GM12873 (cell line): ENCODE results near the gene COMMD1.

ENCODE experiments used
- CTCF ChIP-seq: IDR thresholded peaks from 2 replicates; pipeline ENCODE4 v1.5.1; 2012; ENCODE audit warnings: low read depth, mild to moderate bottlenecking, moderate library complexity, low read length, control low read depth; ENCODE audit not compliant: insufficient read depth; ENCODE audit errors: missing control alignments

The COMMD1 gene

DNA sequence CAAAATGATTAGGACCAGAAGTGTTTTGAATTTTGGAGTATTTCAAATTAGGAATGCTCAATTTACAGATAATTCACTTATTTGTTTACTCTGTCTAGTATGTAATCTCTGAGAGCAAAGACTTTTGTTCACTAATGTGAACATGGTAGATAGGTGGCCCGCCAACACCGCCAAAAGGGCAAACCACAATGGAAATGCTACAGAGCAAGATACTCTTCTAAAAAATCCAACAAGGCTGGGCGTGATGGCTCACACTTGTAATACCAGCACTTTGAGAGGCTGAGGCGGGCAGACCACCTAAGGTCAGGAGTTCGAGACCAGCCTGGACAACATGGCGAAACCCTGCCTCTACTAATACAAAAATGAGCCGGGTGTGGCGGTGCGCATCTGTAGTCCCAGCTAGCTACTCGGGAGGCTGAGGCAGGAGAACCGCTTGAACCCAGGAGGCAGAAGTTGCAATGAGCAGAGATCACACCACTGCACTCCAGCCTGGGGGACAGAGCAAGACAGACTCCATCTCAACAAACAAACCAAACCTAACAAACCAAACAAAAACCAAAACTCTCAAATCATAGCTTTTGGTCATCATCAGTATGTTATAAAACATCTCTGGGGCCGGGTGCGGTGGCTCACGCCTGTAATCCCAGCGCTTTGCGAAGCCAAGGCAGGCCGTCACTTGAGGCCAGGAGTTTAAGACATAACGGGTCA lies 19.4 kb upstream of the COMMD1 start:
- no peak for TF ChIP-seq CTCF

GRCh38 chr2:61887717-61888266 lies 17.7 kb upstream of the COMMD1 start:
- TF ChIP-seq CTCF: no peak

GRCh38 chr2:61888267-61889055 lies 17.0 kb upstream of the COMMD1 start, which contains the start of gene CCT4:
TSS of gene CCT4 (minus strand) at chr2:61888656. CDS start at chr2:61888507, 149 bp downstream.
- no peak for TF ChIP-seq CTCF

DNA sequence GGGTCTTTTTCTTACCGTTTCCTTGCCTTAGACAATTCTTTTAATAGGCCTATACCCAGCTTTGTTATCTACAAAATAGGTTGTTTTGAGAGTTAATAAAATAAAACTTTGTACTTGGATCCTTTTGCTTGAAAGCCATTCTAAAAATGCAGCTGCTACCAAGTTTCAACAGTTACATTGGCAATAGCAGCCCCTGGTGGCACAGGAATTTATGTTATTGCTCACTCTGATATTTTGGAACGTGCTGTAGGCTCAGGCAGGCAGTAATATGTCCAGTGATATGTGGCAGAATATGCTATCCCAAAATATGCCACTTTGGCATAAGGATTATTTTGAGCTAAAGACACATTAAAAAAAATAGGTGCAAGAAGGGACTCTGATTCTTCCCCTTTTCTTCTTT lies 6.7 kb upstream of the COMMD1 start:
- peak; percentile 53 for TF ChIP-seq CTCF

- no peak for TF ChIP-seq CTCF
Observed at GRCh38 chr2:61900281-61900680, 5.2 kb upstream of the COMMD1 start.

DNA sequence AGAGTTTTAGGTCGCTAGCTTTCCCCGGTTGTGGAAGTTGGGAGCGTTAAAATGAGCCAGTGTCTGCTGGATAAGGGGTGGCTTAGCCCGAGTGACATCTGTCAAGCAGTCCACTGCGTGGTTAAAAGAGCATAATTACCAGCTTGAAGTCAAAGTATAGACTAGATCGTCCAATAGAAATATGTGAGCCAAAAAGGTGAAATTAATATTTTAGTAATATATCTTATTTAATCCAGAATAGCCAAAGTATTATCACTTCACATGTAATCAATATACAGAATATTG lies 654 bp downstream of the COMMD1 start:
- TF ChIP-seq CTCF: no peak

DNA sequence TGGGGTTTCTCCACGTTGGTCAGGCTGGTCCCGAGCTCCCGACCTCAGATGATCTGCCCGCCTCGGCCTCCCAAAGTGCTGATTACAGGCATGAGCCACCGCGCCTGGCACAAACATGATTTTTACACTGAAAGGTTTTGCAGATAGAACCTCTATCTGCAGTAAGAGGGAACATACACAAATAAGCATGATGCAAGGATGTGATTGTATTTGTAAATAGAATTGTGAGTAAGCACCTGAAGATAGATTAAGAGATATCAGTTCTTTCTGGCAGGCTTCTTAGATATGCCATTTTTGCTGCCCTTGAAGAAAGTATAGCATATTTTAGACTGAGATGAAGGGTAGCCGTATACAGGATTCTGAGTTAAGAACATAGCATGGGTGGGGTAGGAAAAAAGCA lies 3.6 kb downstream of the COMMD1 start:
- TF ChIP-seq CTCF: no peak
